ENCODE measurements around the gene KCNK5. TPM values are rescaled to one million over a fixed set of nuclear protein-coding genes. Genes with fewer than 3 reads are reported as not detected.

Gene KCNK5
- total and polyA plus RNA-seq, 9 of the 15 experiments (the other 6 are each of a cell fraction or from before 2014, with no cell fraction given): 1.5 to 45.8 (median 25.8) TPM

- ATAC-seq: no peak
- peaks cover 25% of the 10 kb centered on the region; the same call in 1 of the 3 replicates for H3K36me3 ChIP-seq (ENCODE audit: control insufficient read depth, insufficient read depth, low read length)
- no peak overlapping the region for H3K4me3 ChIP-seq
- in situ Hi-C loops (cut with MboI): no loop called here
- WGBS (ENCODE audit: insufficient coverage, low coverage, missing lambda C conversion rate): 63% methylated on average over 6 of the region's 6 CpGs
- no peak for FAIRE-seq
- H3K4me2 ChIP-seq (ENCODE audit: insufficient read depth, low read length): no peak overlapping the region
- H3K9me3 ChIP-seq (replicated peaks; ENCODE audit: control insufficient read depth, insufficient read depth, low read depth, low read length): peaks cover 1% of the 10 kb centered on the region; the same call in 1 of the 2 replicates
- DNase-seq (ENCODE audit: extremely low read depth in 1 of 4, low spot score in 3 of 4): no peak
- peaks cover 0 to 4% of the 10 kb centered on the region in 2 experiments; a peak in 2 of 5 replicates for H3K4me1 ChIP-seq (replicated peaks in 1 of 2; ENCODE audit: control insufficient read depth in 2 of 2, insufficient read depth in 2 of 2, low read length in 2 of 2)
- H3K79me2 ChIP-seq (ENCODE audit: control insufficient read depth, insufficient read depth, low read length): no peaks in the 10 kb centered on the region
- no peak for TF ChIP-seq MCM7 (IDR thresholded peaks at IDR 0.05)
- no peak for TF ChIP-seq ZNF609 (CRISPR knock-in tag; IDR thresholded peaks at IDR 0.05; ENCODE audit: borderline replicate concordance)
- TF ChIP-seq RAD21 (CRISPR knock-in tag; conservative IDR thresholded peaks at IDR 0.05 in 1 of 2, IDR thresholded peaks at IDR 0.05 in 1 of 2): no peak
- TF ChIP-seq GTF2F1 (IDR thresholded peaks at IDR 0.05; ENCODE audit: low read depth, low read length): no peak
- TF ChIP-seq PRMT5 (CRISPR knock-in tag; IDR thresholded peaks at IDR 0.05): no peak
- TF ChIP-seq HOXB6 (CRISPR knock-in tag; IDR thresholded peaks at IDR 0.05; ENCODE audit: borderline replicate concordance): no peak
- no peak for TF ChIP-seq HIVEP1 (CRISPR knock-in tag; IDR thresholded peaks at IDR 0.05)
- no peak for TF ChIP-seq BRF1 (IDR thresholded peaks at IDR 0.05; ENCODE audit: borderline replicate concordance, extremely low read depth, insufficient read length)
- no peak for TF ChIP-seq ZNF134 (CRISPR knock-in tag; conservative IDR thresholded peaks at IDR 0.05)
- no peak for TF ChIP-seq HDAC1 (IDR thresholded peaks at IDR 0.05)
- TF ChIP-seq FIP1L1 (IDR thresholded peaks at IDR 0.05; ENCODE audit: low read depth, low read length, poor library complexity, severe bottlenecking): no peak
- TF ChIP-seq MNT (conservative IDR thresholded peaks at IDR 0.05): no peak
- TF ChIP-seq HBP1 (CRISPR knock-in tag; IDR thresholded peaks at IDR 0.05): no peak
- no peak for TF ChIP-seq BRD4 (IDR thresholded peaks at IDR 0.05)
- H3K9me1 ChIP-seq (ENCODE audit: control insufficient read depth, insufficient read depth, low read length): no peaks in the 10 kb centered on the region
- intact Hi-C loops (cut with micrococcal nuclease): no loop called here
- ChIA-PET POLR2A (interaction anchor here (0.5 to 1.1 kb wide), 4 partner anchors 99 to 340 kb away, joined by 3 read pairs; no protein-coding TSS in a partner anchor), CTCF (ENCODE audit: low intra/inter-chr PET ratio) (no interaction called here)
- no peak overlapping the region for H2AFZ ChIP-seq (ENCODE audit: low read depth, low read length)
- no peak overlapping the region for H3K27ac ChIP-seq (ENCODE audit: extremely low read depth, low read depth, low read length)
- H3K9ac ChIP-seq (ENCODE audit: insufficient read depth in 1 of 2, low read depth in 2 of 2, low read length in 2 of 2): no peak overlapping the region
- peaks cover 4% of the 10 kb centered on the region; the same call in 1 of the 2 replicates for H4K20me1 ChIP-seq (replicated peaks; ENCODE audit: control insufficient read depth, insufficient read depth, low read length)
- no peaks in the 10 kb centered on the region for H3K27me3 ChIP-seq (ENCODE audit: control insufficient read depth in 2 of 2, insufficient read depth in 2 of 2, low read length in 2 of 2)
- no TSS peak for BruUV-seq (replicated peaks)
Measured at GRCh38 chr6:39181333-39181732, 47.9 kb downstream of the KCNK5 start.
